WI38 (cell line): ENCODE data around the gene PTPN23.
A peak's percentile ranks its signal among the peaks of the same experiment; 100 is the strongest.

ENCODE experiments used
- H3K4me3 ChIP-seq: 2 replicates; pipeline ENCODE4 v1.5.1; 2011; ENCODE audit warnings: low read depth, mild to moderate bottlenecking, control low read depth, low read length
- CTCF ChIP-seq: IDR thresholded peaks from 2 replicates; pipeline ENCODE4 v1.5.1; 2012; ENCODE audit warnings: low read depth, mild to moderate bottlenecking, control low read depth, low read length

Gene PTPN23

GRCh38 chr3:47434849-47435248 lies 54.0 kb downstream of the PTPN23 start:
- no peak overlapping the region for H3K4me3 ChIP-seq
- TF ChIP-seq CTCF: no peak

- no peak for TF ChIP-seq CTCF
These were observed 55.4 kb downstream of the PTPN23 start for GRCh38 chr3:47436180-47436579.

GRCh38 chr3:47440131-47440530 lies 59.3 kb downstream of the PTPN23 start:
- H3K4me3 ChIP-seq: no peak overlapping the region
- TF ChIP-seq CTCF: peak; percentile 23; the same call in 1 of the 2 replicates

More at GRCh38 chr3:47436180-47436579, 55.4 kb downstream of the PTPN23 start:
- no peak overlapping the region for H3K4me3 ChIP-seq

- TF ChIP-seq CTCF: no peak
- no peak overlapping the region for H3K4me3 ChIP-seq
These were observed 61.2 kb downstream of the PTPN23 start for GRCh38 chr3:47441796-47442551.

GRCh38 chr3:47443611-47443995 lies 62.8 kb downstream of the PTPN23 start:
- no peak for TF ChIP-seq CTCF
- peak overlapping the region; percentile 22; the same call in 1 of the 2 replicates for H3K4me3 ChIP-seq

- TF ChIP-seq CTCF: no peak
These were observed 63.3 kb downstream of the PTPN23 start for GRCh38 chr3:47444103-47444502.

GRCh38 chr3:47452453-47453215 lies 71.8 kb downstream of the PTPN23 start:
- H3K4me3 ChIP-seq: no peak overlapping the region
- no peak for TF ChIP-seq CTCF

More at GRCh38 chr3:47444103-47444502, 63.3 kb downstream of the PTPN23 start:
- no peak overlapping the region for H3K4me3 ChIP-seq
